Mammary epithelial cell (primary cell): ENCODE results near the gene MRPL40.

Source experiments
- CTCF ChIP-seq, 2 donors: IDR thresholded peaks in 1 of 2; conservative IDR thresholded peaks in 1 of 2; 2 replicates each; pipeline ENCODE4 v1.5.1; 2011 to 2012; ENCODE audit warnings: inconsistent platforms in 2 of 2, low read length in 2 of 2, mild to moderate bottlenecking in 2 of 2, control low read depth in 1 of 2, low read depth in 1 of 2; ENCODE audit not compliant: insufficient read depth in 1 of 2; ENCODE audit errors: extremely low read depth in 1 of 2
- EZH2 ChIP-seq: IDR thresholded peaks from 2 replicates; pipeline ENCODE4 v1.6.1; 2012; ENCODE audit warnings: low read length, inconsistent platforms, borderline replicate concordance

- TF ChIP-seq CTCF (conservative IDR thresholded peaks at IDR 0.05 in 1 of 2, IDR thresholded peaks at IDR 0.05 in 1 of 2; ENCODE audit: extremely low read depth in 1 of 2, insufficient read depth in 1 of 2, low read depth in 1 of 2, low read length in 2 of 2) (no peak), EZH2 (no peak)
Measured at GRCh38 chr22:19449422-19449767, 17.1 kb downstream of the MRPL40 start.
